Right ventricle myocardium inferior (tissue), 1 donor: ENCODE data around the gene RPLP1. TPM values are rescaled to one million over a fixed set of nuclear protein-coding genes. Genes with fewer than 3 reads are reported as not detected.

ENCODE experiments used
- total RNA-seq: library from RNA; stranded (reverse); fragmentation: NEBNext Ultra II Directional; extraction: Animal tissue kit (Norgen Biotek cat#: 25700); gene quantifications from one replicate; pipeline ENCODE4 v1.2.1, GENCODE V29; 2021
- donor health status: DM: no; HTN: yes; CAD: no; lungs with severe emphysema.

RPLP1 gene
- total RNA-seq, 1 donor from 2014 or later = 1,256 TPM

Other genes starting within 250 kb of the RPLP1 start
- gene PAQR5, start 153.9 kb upstream of the RPLP1 start, total RNA-seq = 1.1 TPM
- 1.5 TPM for gene KIF23, start 38.5 kb upstream of the RPLP1 start, total RNA-seq